Kidney epithelial cell (primary cell): ENCODE data around the gene ITGA3. TPM values are rescaled to one million over a fixed set of nuclear protein-coding genes. Genes with fewer than 3 reads are reported as not detected.
A peak's percentile ranks its signal among the peaks of the same experiment; 100 is the strongest.

Experiments
- DNase-seq: peaks from one replicate; pipeline ENCODE4 v3.0.0-alpha.2; 2010; ENCODE audit warnings: low read depth
- H3K27me3 ChIP-seq: 2 replicates; pipeline ENCODE4 v1.6.0; 2011; ENCODE audit warnings: low read length; ENCODE audit not compliant: control insufficient read depth, insufficient read depth
- H3K36me3 ChIP-seq: 2 replicates; pipeline ENCODE4 v1.5.1; 2011; ENCODE audit warnings: low read length; ENCODE audit not compliant: control insufficient read depth, insufficient read depth
- H3K4me3 ChIP-seq: 2 replicates; pipeline ENCODE4 v1.5.1; 2011; ENCODE audit warnings: low read depth, mild to moderate bottlenecking, control low read depth, low read length
- total RNA-seq: library from RNA; depleted of rRNA; stranded (reverse); fragments of >200 nt; gene quantifications from 2 replicates; pipeline ENCODE4 v1.2.3, GENCODE V29; 2015
- TF ChIP-seq, protein P1 (sequence below): IDR thresholded peaks from 2 replicates; pipeline ENCODE4 v1.5.1; 2011; ENCODE audit warnings: mild to moderate bottlenecking, moderate library complexity, low read length, control low read depth, inconsistent platforms; ENCODE audit not compliant: insufficient read depth, poor library complexity, severe bottlenecking

The ITGA3 gene
- total RNA-seq, 1 donor from 2014 or later, result 1,029 TPM

DNA sequence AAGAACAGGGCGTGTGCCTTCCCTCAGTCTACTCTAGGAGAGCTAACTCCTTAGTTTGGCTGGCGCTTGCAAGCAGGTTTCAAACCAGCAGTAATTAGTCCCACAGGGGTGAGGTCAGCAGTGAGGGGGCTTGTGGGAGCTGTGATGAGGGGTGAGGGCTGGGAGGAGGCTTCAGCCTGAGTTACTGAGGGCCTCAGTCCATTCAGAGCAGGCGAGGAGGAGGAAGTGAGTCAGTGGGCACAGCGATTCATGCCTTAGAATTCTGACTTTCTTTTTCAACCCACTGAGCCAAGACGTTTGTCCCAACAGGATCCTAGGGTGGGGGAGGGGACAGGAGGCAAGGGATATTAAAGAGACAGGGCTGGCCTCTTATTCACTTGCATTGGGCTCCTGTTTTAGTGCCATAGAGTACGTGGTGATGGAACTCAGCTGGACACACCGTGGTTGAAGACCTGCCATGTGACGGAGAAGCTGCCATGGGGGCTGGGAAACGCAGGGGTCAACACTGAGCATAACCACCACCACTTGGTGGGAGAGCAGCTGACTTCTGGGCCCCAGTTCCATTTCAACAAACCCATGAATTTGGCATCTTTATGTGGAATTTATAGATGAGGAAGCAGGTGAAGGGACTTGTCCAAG lies 8.3 kb upstream of the ITGA3 start:
- peak; percentile 92 for DNase-seq
- TF ChIP-seq, protein P1, sequence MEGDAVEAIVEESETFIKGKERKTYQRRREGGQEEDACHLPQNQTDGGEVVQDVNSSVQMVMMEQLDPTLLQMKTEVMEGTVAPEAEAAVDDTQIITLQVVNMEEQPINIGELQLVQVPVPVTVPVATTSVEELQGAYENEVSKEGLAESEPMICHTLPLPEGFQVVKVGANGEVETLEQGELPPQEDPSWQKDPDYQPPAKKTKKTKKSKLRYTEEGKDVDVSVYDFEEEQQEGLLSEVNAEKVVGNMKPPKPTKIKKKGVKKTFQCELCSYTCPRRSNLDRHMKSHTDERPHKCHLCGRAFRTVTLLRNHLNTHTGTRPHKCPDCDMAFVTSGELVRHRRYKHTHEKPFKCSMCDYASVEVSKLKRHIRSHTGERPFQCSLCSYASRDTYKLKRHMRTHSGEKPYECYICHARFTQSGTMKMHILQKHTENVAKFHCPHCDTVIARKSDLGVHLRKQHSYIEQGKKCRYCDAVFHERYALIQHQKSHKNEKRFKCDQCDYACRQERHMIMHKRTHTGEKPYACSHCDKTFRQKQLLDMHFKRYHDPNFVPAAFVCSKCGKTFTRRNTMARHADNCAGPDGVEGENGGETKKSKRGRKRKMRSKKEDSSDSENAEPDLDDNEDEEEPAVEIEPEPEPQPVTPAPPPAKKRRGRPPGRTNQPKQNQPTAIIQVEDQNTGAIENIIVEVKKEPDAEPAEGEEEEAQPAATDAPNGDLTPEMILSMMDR, result no peak
- Histone ChIP-seq H3K36me3 (no peaks in the 10 kb centered on the region), H3K4me3 (no peak overlapping the region), H3K27me3 (no peaks in the 10 kb centered on the region)

DNA sequence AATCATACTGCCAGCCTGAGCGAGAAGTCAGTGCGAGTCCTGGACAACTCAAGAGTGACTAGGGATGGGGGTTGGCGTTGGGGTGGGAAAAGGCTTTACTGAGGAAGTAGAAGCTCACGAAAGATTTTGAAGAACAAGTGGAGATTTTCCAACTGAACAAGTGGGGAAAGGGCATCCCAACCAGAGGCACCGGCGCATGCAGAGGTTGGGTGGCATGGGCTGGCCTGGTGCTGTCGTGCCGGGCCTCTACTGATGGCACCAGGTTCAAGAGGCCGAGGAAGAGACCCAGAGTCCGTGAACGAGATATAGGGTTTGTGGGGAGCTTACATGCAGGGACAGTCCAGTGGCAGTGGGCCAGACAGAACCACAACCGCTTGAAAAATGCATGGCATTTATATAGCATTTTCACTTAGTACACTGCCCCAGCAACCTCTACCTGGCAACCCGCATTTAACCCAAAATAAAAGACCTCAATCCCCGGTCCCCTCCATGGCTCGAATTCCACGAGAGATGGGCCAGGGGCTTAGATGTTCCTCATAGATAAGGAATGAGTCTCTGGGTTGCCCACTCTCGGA lies 7.7 kb upstream of the ITGA3 start:
- Histone ChIP-seq H3K27me3 (no peaks in the 10 kb centered on the region), H3K4me3 (no peak overlapping the region), H3K36me3 (no peaks in the 10 kb centered on the region)
- TF ChIP-seq, protein P1, result no peak
- DNase-seq, result no peak

DNA sequence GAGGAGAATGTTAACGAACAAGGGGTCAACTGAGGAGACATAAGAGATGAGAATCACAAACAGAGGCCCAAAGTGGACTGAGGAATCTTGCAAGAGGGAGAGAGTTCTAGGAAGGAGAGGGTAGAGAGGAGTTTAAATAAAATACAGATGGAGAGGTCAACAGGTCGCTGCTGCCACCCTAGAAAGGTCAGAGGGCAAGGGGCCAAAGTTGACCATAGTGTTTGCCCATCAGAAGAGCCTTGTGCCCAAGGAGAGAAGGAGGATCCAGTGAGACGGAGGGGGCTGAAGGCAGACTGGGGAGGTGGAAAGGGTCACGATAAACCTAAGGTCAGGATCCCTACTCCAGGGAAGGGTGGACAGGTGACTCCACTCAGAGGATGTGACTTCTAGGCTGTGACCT lies 6.9 kb upstream of the ITGA3 start:
- TF ChIP-seq, protein P1, result no peak
- no peak for DNase-seq

GRCh38 chr17:50049636-50050035 lies 6.3 kb upstream of the ITGA3 start:
- TF ChIP-seq, protein P1, result no peak
- no peaks in the 10 kb centered on the region for H3K36me3 ChIP-seq
- H3K27me3 ChIP-seq, result no peaks in the 10 kb centered on the region
- DNase-seq, result no peak
- H3K4me3 ChIP-seq, result no peak overlapping the region

More for the DNA sequence above, 6.9 kb upstream of the ITGA3 start:
- no peaks in the 10 kb centered on the region for H3K36me3 ChIP-seq
- no peak overlapping the region for H3K4me3 ChIP-seq
- no peaks in the 10 kb centered on the region for H3K27me3 ChIP-seq

DNA sequence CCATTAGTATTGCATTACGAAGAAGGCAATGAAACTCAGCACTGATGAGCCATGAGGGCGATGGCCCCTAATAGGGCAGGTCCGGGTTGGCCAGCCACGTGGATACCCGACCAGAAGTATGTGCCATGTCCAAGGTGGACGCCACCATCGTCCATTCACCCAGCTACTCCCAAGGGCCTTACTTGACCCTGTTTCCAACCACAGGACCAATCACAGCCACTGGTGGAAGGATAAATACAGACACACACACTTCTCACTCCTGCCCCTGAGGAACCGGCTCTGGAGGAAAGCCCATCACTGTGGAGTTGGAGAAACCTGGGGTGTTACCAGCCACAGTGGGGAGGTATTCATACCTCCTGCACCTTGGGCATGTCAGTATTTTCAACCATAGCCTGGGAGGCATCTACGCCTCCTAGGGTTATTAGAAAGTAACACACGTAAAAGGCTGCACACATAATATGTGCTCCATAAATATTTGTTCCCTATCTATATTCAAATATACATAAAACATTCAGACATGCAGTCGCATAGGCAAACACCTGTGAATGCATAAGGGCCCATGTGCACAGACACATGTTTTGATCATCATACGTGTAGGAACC lies 5.4 kb upstream of the ITGA3 start:
- Histone ChIP-seq H3K36me3 (no peaks in the 10 kb centered on the region), H3K4me3 (no peak overlapping the region), H3K27me3 (no peaks in the 10 kb centered on the region)
- no peak for DNase-seq
- TF ChIP-seq, protein P1, result no peak
